MCF 10A (cell line): ENCODE results near the gene SLC26A2. TPM values are rescaled to one million over a fixed set of nuclear protein-coding genes. Genes with fewer than 3 reads are reported as not detected.

Source experiments
- BruUV-seq: library from RNA; stranded (reverse); fragments of 400-500 nt; replicated peaks from 2 replicates; lab custom pipeline; 2021; lab: Mats Ljungman, UMichigan
- CTCF ChIA-PET: fragments of 300-600 bp; sonication (Branson Sonifier 250); formaldehyde crosslinking; extraction: SDS; loops from one replicate; lab custom pipeline; 2021; ENCODE audit warnings: antibody characterized with exemption, inconsistent platforms; lab: Yijun Ruan, JAX
- POLR2A ChIA-PET: fragments of 300-600, 350-650 bp; sonication (Branson Sonifier 250); formaldehyde crosslinking; extraction: SDS; loops from one replicate; lab custom pipeline; 2020; ENCODE audit warnings: antibody characterized with exemption, inconsistent platforms; lab: Yijun Ruan, JAX
- DNase-seq: peaks from one replicate; pipeline ENCODE4 v3.0.0-alpha.2; 2018; ENCODE audit not compliant: unreplicated experiment
- H3K27ac Mint-ChIP-seq: one replicate; pipeline ENCODE4 v1.8.0; 2022; ENCODE audit warnings: mild to moderate bottlenecking, low read depth, mixed read lengths; ENCODE audit not compliant: unreplicated experiment
- H3K27me3 Mint-ChIP-seq: one replicate; pipeline ENCODE4 v1.8.0; 2022; ENCODE audit warnings: mixed read lengths; ENCODE audit not compliant: insufficient read depth, unreplicated experiment
- H3K36me3 Mint-ChIP-seq: one replicate; pipeline ENCODE4 v1.8.0; 2022; ENCODE audit warnings: mild to moderate bottlenecking, moderate library complexity, mixed read lengths; ENCODE audit not compliant: insufficient read depth, unreplicated experiment
- H3K4me1 Mint-ChIP-seq: one replicate; pipeline ENCODE4 v1.8.0; 2022; ENCODE audit warnings: mixed read lengths; ENCODE audit not compliant: insufficient read depth, unreplicated experiment
- H3K4me3 Mint-ChIP-seq: one replicate; pipeline ENCODE4 v1.8.0; 2022; ENCODE audit warnings: mild to moderate bottlenecking, moderate library complexity, mixed read lengths; ENCODE audit not compliant: unreplicated experiment
- H3K9me3 Mint-ChIP-seq: one replicate; pipeline ENCODE4 v1.8.0; 2022; ENCODE audit warnings: mixed read lengths; ENCODE audit not compliant: unreplicated experiment
- CTCF ChIP-seq: fragments of 200-600 bp; IDR thresholded peaks from one replicate; pipeline ENCODE4 v1.8.0; 2022; ENCODE audit warnings: antibody characterized with exemption, mild to moderate bottlenecking; ENCODE audit not compliant: unreplicated experiment
- intact Hi-C: fragments of 100-400 bp; cut with micrococcal nuclease; formaldehyde crosslinking; loops from 2 replicates; pipeline ENCODE4 v1.14.1; 2022
- total RNA-seq: library from RNA; stranded (reverse); gene quantifications from 2 replicates; pipeline ENCODE4 v1.2.3, GENCODE V29; 2022

The SLC26A2 gene
- total RNA-seq, 1 experiment from 2014 or later = 56.2 TPM

GRCh38 chr5:149961186-149961685 is 678 bp downstream of the SLC26A2 start:
- Mint-ChIP-seq H3K9me3 (no peaks in the 10 kb centered on the region), H3K36me3 (peaks cover 33% of the 10 kb centered on the region), H3K27ac (peak overlapping the region; percentile 97), H3K4me3 (peak overlapping the region; percentile 96), H3K4me1 (peaks cover 45% of the 10 kb centered on the region), H3K27me3 (no peaks in the 10 kb centered on the region)
- DNase-seq = peak; percentile 30
- POLR2A ChIA-PET = interaction anchor here (0.6 to 9.1 kb wide), 37 partner anchors 9 to 353 kb away, joined by 3 to 187 read pairs (median 7); partner anchors contain the start of genes HMGXB3, PDE6A and TIGD6
- CTCF ChIA-PET = interaction anchor here (0.7 to 29.3 kb wide), 37 partner anchors 7 to 381 kb away, joined by 3 to 1621 read pairs (median 7); no protein-coding TSS in a partner anchor
- TSS peak; percentile 63 for BruUV-seq
- TF ChIP-seq CTCF = no peak
- intact Hi-C loops = loop anchor here (1.0 to 2.0 kb wide), 3 partner anchors 29 to 325 kb away; no protein-coding TSS in a partner anchor

DNA sequence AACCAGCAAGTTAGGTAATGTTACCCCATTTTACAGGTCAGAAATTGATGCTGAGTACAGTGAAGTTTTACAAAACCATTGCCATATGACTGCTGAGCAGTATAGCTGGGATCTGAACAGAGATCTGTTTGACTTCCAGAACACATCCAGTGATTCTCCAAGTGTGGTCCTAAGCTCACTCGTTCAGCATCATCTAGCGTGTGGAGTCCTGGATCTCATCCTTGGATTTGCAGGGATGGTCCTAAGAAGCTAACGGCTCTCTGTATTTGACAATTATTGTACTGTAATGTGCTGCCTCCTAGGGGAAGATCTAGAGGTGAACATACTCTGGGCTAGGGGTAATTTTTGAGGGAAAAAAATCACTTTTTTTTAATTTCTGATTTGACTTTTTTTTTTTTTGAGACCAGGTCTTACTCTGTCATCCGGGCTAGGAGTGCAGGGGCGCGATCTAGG is 1.4 kb downstream of the SLC26A2 start:
- POLR2A ChIA-PET = interaction anchor here (0.7 to 9.1 kb wide), 31 partner anchors 8 to 329 kb away, joined by 3 to 187 read pairs (median 5); partner anchors contain the start of genes HMGXB3 and TIGD6
- CTCF ChIA-PET = interaction anchor here (0.6 to 29.3 kb wide), 46 partner anchors 9 to 596 kb away, joined by 3 to 1621 read pairs (median 6); partner anchors contain the start of gene PDE6A
- Mint-ChIP-seq H3K4me3 (peak overlapping the region; percentile 96), H3K27ac (peak overlapping the region; percentile 97), H3K36me3 (peaks cover 33% of the 10 kb centered on the region), H3K9me3 (no peaks in the 10 kb centered on the region), H3K27me3 (no peaks in the 10 kb centered on the region), H3K4me1 (peaks cover 47% of the 10 kb centered on the region)
- peak; percentile 82 for DNase-seq
- peak; percentile 73 for TF ChIP-seq CTCF
- BruUV-seq = no TSS peak
- intact Hi-C loops = loop anchor here (1.0 to 2.0 kb wide), 5 partner anchors 28 to 326 kb away; no protein-coding TSS in a partner anchor

GRCh38 chr5:149962601-149963300 is 2.2 kb downstream of the SLC26A2 start:
- peaks cover 55% of the 10 kb centered on the region for H3K4me1 Mint-ChIP-seq
- no peak for DNase-seq
- TF ChIP-seq CTCF = no peak
- peak overlapping the region; percentile 36 for H3K27ac Mint-ChIP-seq
- no TSS peak for BruUV-seq
- peaks cover 33% of the 10 kb centered on the region for H3K36me3 Mint-ChIP-seq
- POLR2A ChIA-PET = interaction anchor here (0.8 to 9.1 kb wide), 27 partner anchors 9 to 330 kb away, joined by 3 to 187 read pairs (median 6); no protein-coding TSS in a partner anchor
- peak overlapping the region; percentile 96 for H3K4me3 Mint-ChIP-seq
- no peaks in the 10 kb centered on the region for H3K9me3 Mint-ChIP-seq
- CTCF ChIA-PET = interaction anchor here (0.6 to 29.3 kb wide), 45 partner anchors 9 to 522 kb away, joined by 3 to 1621 read pairs (median 5); partner anchors contain the start of gene PDE6A
- intact Hi-C loops = loop anchor here (1.0 kb wide), 2 partner anchors 125 to 256 kb away; no protein-coding TSS in a partner anchor
- no peaks in the 10 kb centered on the region for H3K27me3 Mint-ChIP-seq
